GM21515 (cell line): Measurements from ENCODE around the gene RPH3AL.
"Not testable (repeated sequence)": the region's sequence is repeated elsewhere in the genome, so short reads cannot be mapped to it uniquely, and the experiment has no call there.

Source experiments
- ATAC-seq: cut with Tn5 transposase; IDR thresholded peaks from one replicate; pipeline ENCODE4 v1.9.1; 2021; ENCODE audit not compliant: unreplicated experiment

The RPH3AL gene

GRCh38 chr17:182050-182751 lies 170.4 kb downstream of the RPH3AL start:
- no peak for ATAC-seq

- no peak for ATAC-seq
Measured at GRCh38 chr17:181245-182049, 171.2 kb downstream of the RPH3AL start, which contains the start of gene DOC2B. TSS of gene DOC2B (minus strand) at chr17:181650. CDS start at chr17:181479, 171 bp downstream.

GRCh38 chr17:180381-181244 lies 172.0 kb downstream of the RPH3AL start:
- no peak for ATAC-seq

- no peak for ATAC-seq
Measured at GRCh38 chr17:179781-180380, 172.7 kb downstream of the RPH3AL start.

GRCh38 chr17:179066-179432 lies 173.6 kb downstream of the RPH3AL start:
- no peak for ATAC-seq

- no peak for ATAC-seq
Measured at GRCh38 chr17:178292-179065, 174.1 kb downstream of the RPH3AL start.

GRCh38 chr17:177762-178161 lies 174.8 kb downstream of the RPH3AL start:
- no peak for ATAC-seq

GRCh38 chr17:177155-177554 lies 175.5 kb downstream of the RPH3AL start:
- no peak for ATAC-seq

- no peak for ATAC-seq
Measured at GRCh38 chr17:173166-173911, 179.3 kb downstream of the RPH3AL start.

GRCh38 chr17:172401-172800 lies 180.2 kb downstream of the RPH3AL start:
- ATAC-seq = no peak

GRCh38 chr17:171871-172270 lies 180.7 kb downstream of the RPH3AL start:
- no peak for ATAC-seq

- ATAC-seq = no peak
Measured at GRCh38 chr17:170130-170670, 182.4 kb downstream of the RPH3AL start.

- ATAC-seq = not testable (repeated sequence)
Measured at GRCh38 chr17:168614-169013, 184.0 kb downstream of the RPH3AL start.

GRCh38 chr17:165939-166338 lies 186.7 kb downstream of the RPH3AL start:
- ATAC-seq = no peak

- no peak for ATAC-seq
Measured at GRCh38 chr17:164303-165235, 188.0 kb downstream of the RPH3AL start.

- ATAC-seq = no peak
Measured at GRCh38 chr17:163514-164098, 189.0 kb downstream of the RPH3AL start.

GRCh38 chr17:162689-163088 lies 189.9 kb downstream of the RPH3AL start:
- ATAC-seq = no peak
